Hepatic stellate cell (primary cell): ENCODE data around the gene COX14.
"Not testable (repeated sequence)": the region's sequence is repeated elsewhere in the genome, so short reads cannot be mapped to it uniquely, and the experiment has no call there.

Experiments
- DNase-seq: peaks from one replicate; pipeline ENCODE4 v3.0.0; 2011; ENCODE audit warnings: low spot score

Gene COX14

DNA sequence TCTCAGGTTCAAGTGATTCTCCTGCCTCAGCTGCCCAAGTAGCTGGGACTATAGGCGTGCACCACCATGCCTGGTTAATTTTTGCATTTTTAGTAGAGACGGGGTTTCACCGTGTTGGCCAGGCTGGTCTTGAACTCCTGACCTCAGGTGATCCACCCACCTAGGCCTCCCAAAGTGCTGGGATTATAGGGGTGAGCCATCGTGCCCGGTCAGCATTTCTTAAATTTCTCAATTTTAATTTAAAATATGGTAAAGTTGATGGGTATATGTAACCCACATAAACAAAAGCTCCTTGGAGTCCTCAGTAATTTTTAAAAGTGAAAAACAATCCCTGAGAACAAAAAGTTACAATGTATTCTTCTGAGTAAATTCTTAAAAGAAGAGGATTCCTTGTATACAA is 42.9 kb downstream of the COX14 start:
- DNase-seq: not testable (repeated sequence)

DNA sequence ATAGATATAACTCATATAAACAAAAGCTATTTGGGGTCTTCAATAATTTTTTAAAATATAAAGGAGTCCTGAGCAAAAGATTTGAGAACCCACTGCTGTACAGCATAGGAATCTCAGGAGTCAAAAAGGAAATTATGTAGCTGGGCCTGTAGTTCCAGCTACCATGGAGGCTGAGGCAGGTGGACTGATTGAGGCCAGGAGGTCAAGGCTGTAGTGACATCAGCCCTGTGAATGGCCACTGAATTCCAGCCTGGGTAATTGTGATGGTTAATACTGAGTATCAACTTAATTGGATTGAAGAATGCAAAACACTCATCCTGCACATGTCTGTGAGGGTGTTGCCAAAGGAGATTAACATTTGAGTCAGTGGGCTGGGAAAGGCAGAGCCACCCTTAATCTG is 44.6 kb downstream of the COX14 start:
- DNase-seq: no peak

DNA sequence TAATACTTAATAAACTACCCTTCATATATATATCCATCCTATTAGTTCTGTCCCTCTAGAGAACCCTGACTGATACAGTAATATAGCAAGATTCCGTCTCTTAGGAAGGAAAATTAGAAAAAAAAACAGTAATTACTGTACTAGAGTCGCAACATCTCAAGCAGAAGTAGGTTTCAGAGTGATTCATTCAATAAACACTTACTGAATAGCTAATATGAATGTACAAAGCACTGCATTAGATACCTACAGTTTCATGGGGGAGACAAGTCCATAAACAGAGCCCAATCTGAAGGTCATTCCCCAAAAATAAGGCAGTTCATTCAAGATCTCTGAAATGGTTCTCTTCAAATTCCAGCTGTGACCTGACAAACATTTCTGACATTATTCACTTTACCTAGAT is 45.2 kb downstream of the COX14 start:
- DNase-seq: no peak

DNA sequence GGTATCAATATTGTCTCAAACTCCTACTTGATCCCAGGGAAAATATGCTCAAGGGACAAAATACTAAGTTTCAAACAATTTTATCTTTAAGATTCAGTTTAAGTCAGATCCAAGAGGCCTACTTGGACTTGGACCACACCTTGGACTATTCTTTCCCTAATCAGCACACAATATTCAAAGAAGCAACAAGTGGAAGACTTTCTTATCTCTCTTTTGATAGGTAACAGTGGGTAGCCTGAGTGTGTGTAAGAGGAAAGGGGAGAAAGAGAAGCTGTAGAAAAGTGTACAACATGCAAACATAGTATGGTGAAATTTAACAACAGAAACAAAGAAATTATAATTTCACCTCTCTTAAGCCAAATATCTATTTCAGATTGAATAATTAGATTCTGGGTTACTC is 48.6 kb downstream of the COX14 start:
- DNase-seq: no peak

DNA sequence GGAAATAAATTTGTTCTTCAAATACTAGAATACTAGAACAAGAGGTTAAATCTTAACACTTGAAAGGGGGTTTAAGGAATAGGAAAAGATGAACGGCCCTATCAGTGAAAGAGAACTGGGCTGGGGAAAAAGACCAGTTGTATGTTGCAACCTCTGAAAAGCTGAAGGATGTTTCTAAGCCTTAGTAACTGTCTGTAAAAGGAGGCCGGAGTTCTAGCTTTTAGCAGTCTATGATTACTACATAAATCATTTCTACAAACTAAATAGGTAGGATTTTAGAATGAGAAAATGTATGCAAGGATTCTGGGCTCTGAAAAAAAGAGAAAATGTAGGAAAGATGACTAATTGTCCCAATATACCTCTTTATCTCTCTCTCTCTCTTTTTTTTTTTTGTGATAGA is 50.2 kb downstream of the COX14 start:
- DNase-seq: peak; percentile 11

DNA sequence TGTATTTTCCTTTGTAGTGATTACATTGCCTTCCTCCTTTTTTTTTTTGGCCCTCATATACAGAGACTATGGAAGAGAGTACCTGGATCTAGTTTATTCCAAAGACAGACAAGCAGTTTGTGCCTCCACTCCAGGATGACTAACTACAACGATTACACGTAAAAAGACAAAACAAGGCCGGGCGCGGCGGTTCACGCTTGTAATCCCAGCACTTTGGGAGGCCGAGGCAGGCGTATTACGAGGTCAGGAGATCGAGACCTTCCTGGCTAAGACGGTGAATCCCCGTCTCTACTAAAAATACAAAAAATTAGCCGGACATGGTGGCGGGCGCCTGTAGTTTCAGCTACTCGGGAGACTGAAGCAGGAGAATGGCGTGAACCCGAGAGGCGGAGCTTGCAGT is 52.9 kb downstream of the COX14 start:
- no peak for DNase-seq

DNA sequence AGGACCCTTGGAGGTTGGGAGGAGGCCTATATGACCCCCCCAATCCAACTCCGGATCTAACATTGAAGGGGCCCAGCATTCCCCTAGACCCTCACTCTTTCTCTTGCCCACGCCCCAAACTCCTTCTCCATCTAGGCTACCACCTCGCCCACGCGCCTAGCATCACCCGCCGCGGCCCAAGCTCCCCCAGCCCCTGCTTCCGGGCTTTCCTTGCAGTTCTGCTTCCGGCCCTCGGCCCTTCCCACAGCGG is 54.7 kb downstream of the COX14 start:
- DNase-seq: no peak

DNA sequence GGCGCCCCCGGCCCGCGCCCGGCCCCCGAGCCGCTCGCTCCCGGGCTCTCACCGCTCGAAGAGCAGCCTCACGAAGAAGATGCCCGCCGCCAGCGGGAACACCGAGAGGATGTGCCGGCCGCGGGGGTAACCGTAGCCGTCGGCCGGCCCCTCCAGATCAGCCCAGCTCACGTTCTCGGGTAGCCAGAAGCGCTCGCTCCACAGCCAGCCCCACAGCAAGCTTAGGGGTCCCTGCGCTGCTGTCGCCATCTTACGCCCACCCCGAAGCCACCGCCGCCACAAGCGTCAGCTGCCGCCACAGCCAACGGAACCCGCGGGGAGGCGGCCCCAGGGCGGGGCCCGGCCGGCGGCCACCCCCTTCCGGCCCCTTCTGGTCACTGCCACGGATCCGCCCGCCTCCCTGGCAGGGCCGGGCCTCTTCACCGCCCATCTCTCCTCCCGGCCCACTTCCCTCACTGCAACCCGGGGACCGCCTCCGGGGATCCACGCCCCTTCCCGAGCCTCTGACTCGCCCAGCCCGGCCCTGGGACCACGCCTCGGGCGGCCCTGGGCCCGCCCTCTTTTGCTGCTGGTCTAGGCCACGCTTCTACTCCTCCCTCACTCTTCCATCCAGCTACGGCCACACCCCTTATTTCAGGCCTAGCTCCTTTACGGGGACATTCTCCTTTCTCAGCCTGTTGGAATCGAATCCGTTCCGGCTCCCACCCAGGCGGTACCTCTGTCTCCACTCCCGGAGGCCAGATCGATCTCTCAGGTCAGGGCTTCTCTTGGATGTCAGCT is 55.2 kb downstream of the COX14 start, which contains the start of gene CERS5:
TSS of gene CERS5 (minus strand) at position 321 of the 780 bp plus-strand sequence. CDS start at position 249, 72 bp downstream.
- DNase-seq: peak; percentile 98
